Nephron (organoid): ENCODE data around the gene OR2Z1.

Experiments
- H3K27ac Mint-ChIP-seq, 3 experiments: 2 replicates each; pipeline ENCODE4 v1.8.0; 2020; ENCODE audit warnings: mixed read lengths in 3 of 3, mild to moderate bottlenecking in 2 of 3, moderate library complexity in 1 of 3
- H3K27me3 Mint-ChIP-seq: 2 replicates; pipeline ENCODE4 v1.8.0; 2021; ENCODE audit warnings: low read depth, mild to moderate bottlenecking, moderate library complexity, mixed read lengths
- H3K36me3 Mint-ChIP-seq: 2 replicates; pipeline ENCODE4 v1.8.0; 2020; ENCODE audit warnings: low read depth, mixed read lengths
- H3K4me1 Mint-ChIP-seq: 2 replicates; pipeline ENCODE4 v1.8.0; 2020; ENCODE audit warnings: mixed read lengths
- H3K4me3 Mint-ChIP-seq, 3 experiments: 2 replicates each; pipeline ENCODE4 v1.8.0; 2020; ENCODE audit warnings: mild to moderate bottlenecking in 3 of 3, mixed read lengths in 3 of 3, moderate library complexity in 2 of 3
- H3K9me3 Mint-ChIP-seq: 2 replicates; pipeline ENCODE4 v1.8.0; 2020; ENCODE audit warnings: mixed read lengths
- CTCF ChIP-seq, 3 experiments: fragments of 200-600 bp; sonication (generic); IDR thresholded peaks; one replicate each; pipeline ENCODE4 v1.5.0; 2021; ENCODE audit warnings: antibody characterized with exemption in 3 of 3; ENCODE audit not compliant: unreplicated experiment in 3 of 3

OR2Z1 gene

GRCh38 chr19:8688930-8689329 is 32.5 kb upstream of the OR2Z1 start:
- TF ChIP-seq CTCF (IDR thresholded peaks at IDR 0.05; ENCODE audit: unreplicated experiment in 3 of 3), result no peak
- Mint-ChIP-seq H3K4me1 (no peaks in the 10 kb centered on the region), H3K36me3 (no peaks in the 10 kb centered on the region), H3K27ac (no peak overlapping the region), H3K9me3 (peaks cover 7% of the 10 kb centered on the region), H3K27me3 (peaks cover 13% of the 10 kb centered on the region), H3K4me3 (no peak overlapping the region)

GRCh38 chr19:8690753-8691539 is 30.5 kb upstream of the OR2Z1 start:
- Mint-ChIP-seq H3K9me3 (peaks cover 7% of the 10 kb centered on the region), H3K27me3 (peaks cover 22% of the 10 kb centered on the region), H3K4me3 (no peak overlapping the region), H3K36me3 (no peaks in the 10 kb centered on the region), H3K4me1 (no peaks in the 10 kb centered on the region), H3K27ac (no peak overlapping the region)
- TF ChIP-seq CTCF (IDR thresholded peaks at IDR 0.05; ENCODE audit: unreplicated experiment in 3 of 3), result no peak

- H3K4me1 Mint-ChIP-seq, result no peaks in the 10 kb centered on the region
- H3K27me3 Mint-ChIP-seq, result peaks cover 24% of the 10 kb centered on the region
- H3K9me3 Mint-ChIP-seq, result peaks cover 2% of the 10 kb centered on the region
- H3K27ac Mint-ChIP-seq, result no peak overlapping the region
- TF ChIP-seq CTCF (IDR thresholded peaks at IDR 0.05; ENCODE audit: unreplicated experiment in 3 of 3), result no peak
- no peak overlapping the region for H3K4me3 Mint-ChIP-seq
- no peaks in the 10 kb centered on the region for H3K36me3 Mint-ChIP-seq
These were observed 25.9 kb upstream of the OR2Z1 start for GRCh38 chr19:8695501-8695900.

GRCh38 chr19:8695911-8696310 is 25.5 kb upstream of the OR2Z1 start:
- TF ChIP-seq CTCF (IDR thresholded peaks at IDR 0.05; ENCODE audit: unreplicated experiment in 3 of 3), result no peak
- no peaks in the 10 kb centered on the region for H3K4me1 Mint-ChIP-seq
- H3K27ac Mint-ChIP-seq, result no peak overlapping the region
- no peaks in the 10 kb centered on the region for H3K36me3 Mint-ChIP-seq
- H3K4me3 Mint-ChIP-seq, result no peak overlapping the region
- no peaks in the 10 kb centered on the region for H3K9me3 Mint-ChIP-seq
- H3K27me3 Mint-ChIP-seq, result peaks cover 24% of the 10 kb centered on the region

GRCh38 chr19:8696993-8697392 is 24.4 kb upstream of the OR2Z1 start:
- H3K27me3 Mint-ChIP-seq, result peaks cover 18% of the 10 kb centered on the region
- TF ChIP-seq CTCF (IDR thresholded peaks at IDR 0.05; ENCODE audit: unreplicated experiment in 3 of 3), result no peak
- no peaks in the 10 kb centered on the region for H3K4me1 Mint-ChIP-seq
- H3K9me3 Mint-ChIP-seq, result no peaks in the 10 kb centered on the region
- no peaks in the 10 kb centered on the region for H3K36me3 Mint-ChIP-seq
- no peak overlapping the region for H3K4me3 Mint-ChIP-seq
- no peak overlapping the region for H3K27ac Mint-ChIP-seq
